ENCODE results near the gene METTL25.
A peak's percentile ranks its signal among the peaks of the same experiment; 100 is the strongest.

METTL25 gene

GRCh38 chr12:82412246-82412645 lies 53.9 kb downstream of the METTL25 start:
- DNase-seq (ENCODE audit: low spot score in 2 of 2) (no peak), ATAC-seq (replicated peaks; ENCODE audit: extremely low read depth, poor library complexity, severe bottlenecking) (no peak)
- Mint-ChIP-seq H3K36me3 (ENCODE audit: insufficient read depth) (peaks cover 3% of the 10 kb centered on the region), H3K9me3 (no peaks in the 10 kb centered on the region), H3K27me3 (no peaks in the 10 kb centered on the region), H3K4me3 (no peak overlapping the region), H3K27ac (ENCODE audit: low read depth) (no peak overlapping the region), H3K4me1 (no peaks in the 10 kb centered on the region)

- H3K4me3 Mint-ChIP-seq = no peak overlapping the region
- no peak overlapping the region for H3K27ac Mint-ChIP-seq (ENCODE audit: low read depth)
- ATAC-seq (replicated peaks; ENCODE audit: extremely low read depth, poor library complexity, severe bottlenecking) (no peak), DNase-seq (ENCODE audit: low spot score in 2 of 2) (no peak)
- no peaks in the 10 kb centered on the region for H3K9me3 Mint-ChIP-seq
- H3K36me3 Mint-ChIP-seq (ENCODE audit: insufficient read depth) = no peaks in the 10 kb centered on the region
- no peaks in the 10 kb centered on the region for H3K4me1 Mint-ChIP-seq
- H3K27me3 Mint-ChIP-seq = no peaks in the 10 kb centered on the region
These were observed 55.7 kb downstream of the METTL25 start for GRCh38 chr12:82414044-82414443.

GRCh38 chr12:82414926-82415325 lies 56.6 kb downstream of the METTL25 start:
- no peak overlapping the region for H3K27ac Mint-ChIP-seq (ENCODE audit: low read depth)
- no peak for DNase-seq (ENCODE audit: low spot score in 2 of 2)
- H3K4me1 Mint-ChIP-seq = no peaks in the 10 kb centered on the region
- no peaks in the 10 kb centered on the region for H3K9me3 Mint-ChIP-seq
- H3K4me3 Mint-ChIP-seq = no peak overlapping the region
- no peak for ATAC-seq (replicated peaks; ENCODE audit: extremely low read depth, poor library complexity, severe bottlenecking)
- H3K27me3 Mint-ChIP-seq = no peaks in the 10 kb centered on the region
- no peaks in the 10 kb centered on the region for H3K36me3 Mint-ChIP-seq (ENCODE audit: insufficient read depth)

- no peak for ATAC-seq (replicated peaks; ENCODE audit: extremely low read depth, poor library complexity, severe bottlenecking)
- no peaks in the 10 kb centered on the region for H3K27me3 Mint-ChIP-seq
- no peaks in the 10 kb centered on the region for H3K9me3 Mint-ChIP-seq
- no peak overlapping the region for H3K4me3 Mint-ChIP-seq
- H3K36me3 Mint-ChIP-seq (ENCODE audit: insufficient read depth) = no peaks in the 10 kb centered on the region
- H3K27ac Mint-ChIP-seq (ENCODE audit: low read depth) = no peak overlapping the region
- no peaks in the 10 kb centered on the region for H3K4me1 Mint-ChIP-seq
- DNase-seq (ENCODE audit: low spot score in 2 of 2) = no peak
These were observed 57.1 kb downstream of the METTL25 start for GRCh38 chr12:82415402-82415801.

GRCh38 chr12:82425241-82425640 lies 66.9 kb downstream of the METTL25 start:
- DNase-seq (ENCODE audit: low spot score in 2 of 2) (no peak), ATAC-seq (replicated peaks; ENCODE audit: extremely low read depth, poor library complexity, severe bottlenecking) (no peak)
- Mint-ChIP-seq H3K4me3 (no peak overlapping the region), H3K27ac (ENCODE audit: low read depth) (peak overlapping the region; percentile 12), H3K4me1 (peaks cover 18% of the 10 kb centered on the region), H3K36me3 (ENCODE audit: insufficient read depth) (no peaks in the 10 kb centered on the region), H3K27me3 (no peaks in the 10 kb centered on the region), H3K9me3 (no peaks in the 10 kb centered on the region)

- Mint-ChIP-seq H3K27ac (ENCODE audit: low read depth) (peak overlapping the region; percentile 12), H3K27me3 (no peaks in the 10 kb centered on the region), H3K36me3 (ENCODE audit: insufficient read depth) (no peaks in the 10 kb centered on the region), H3K9me3 (no peaks in the 10 kb centered on the region), H3K4me3 (no peak overlapping the region), H3K4me1 (peaks cover 18% of the 10 kb centered on the region)
- DNase-seq (ENCODE audit: low spot score in 2 of 2) = no peak
- ATAC-seq (replicated peaks; ENCODE audit: extremely low read depth, poor library complexity, severe bottlenecking) = no peak
These were observed 67.8 kb downstream of the METTL25 start for GRCh38 chr12:82426081-82426480.

- Mint-ChIP-seq H3K9me3 (no peaks in the 10 kb centered on the region), H3K27ac (ENCODE audit: low read depth) (no peak overlapping the region), H3K4me1 (peaks cover 18% of the 10 kb centered on the region), H3K36me3 (ENCODE audit: insufficient read depth) (no peaks in the 10 kb centered on the region), H3K27me3 (no peaks in the 10 kb centered on the region), H3K4me3 (no peak overlapping the region)
- ATAC-seq (replicated peaks; ENCODE audit: extremely low read depth, poor library complexity, severe bottlenecking) = no peak
- DNase-seq (ENCODE audit: low spot score in 2 of 2) = no peak
These were observed 68.3 kb downstream of the METTL25 start for GRCh38 chr12:82426586-82426985.

- no peak overlapping the region for H3K27ac Mint-ChIP-seq (ENCODE audit: low read depth)
- ATAC-seq (replicated peaks; ENCODE audit: extremely low read depth, poor library complexity, severe bottlenecking) (no peak), DNase-seq (ENCODE audit: low spot score in 2 of 2) (no peak)
- no peak overlapping the region for H3K4me3 Mint-ChIP-seq
- H3K9me3 Mint-ChIP-seq = no peaks in the 10 kb centered on the region
- H3K36me3 Mint-ChIP-seq (ENCODE audit: insufficient read depth) = no peaks in the 10 kb centered on the region
- H3K27me3 Mint-ChIP-seq = no peaks in the 10 kb centered on the region
- peaks cover 5% of the 10 kb centered on the region for H3K4me1 Mint-ChIP-seq
These were observed 72.3 kb downstream of the METTL25 start for GRCh38 chr12:82430541-82431145.

GRCh38 chr12:82434392-82434911 lies 76.1 kb downstream of the METTL25 start:
- no peaks in the 10 kb centered on the region for H3K27me3 Mint-ChIP-seq
- H3K36me3 Mint-ChIP-seq (ENCODE audit: insufficient read depth) = peaks cover 4% of the 10 kb centered on the region
- no peak overlapping the region for H3K4me3 Mint-ChIP-seq
- H3K4me1 Mint-ChIP-seq = no peaks in the 10 kb centered on the region
- H3K27ac Mint-ChIP-seq (ENCODE audit: low read depth) = no peak overlapping the region
- ATAC-seq (replicated peaks; ENCODE audit: extremely low read depth, poor library complexity, severe bottlenecking) (no peak), DNase-seq (ENCODE audit: low spot score in 2 of 2) (no peak)
- H3K9me3 Mint-ChIP-seq = no peaks in the 10 kb centered on the region

GRCh38 chr12:82436354-82436753 lies 78.0 kb downstream of the METTL25 start:
- Mint-ChIP-seq H3K36me3 (ENCODE audit: insufficient read depth) (peaks cover 8% of the 10 kb centered on the region), H3K9me3 (no peaks in the 10 kb centered on the region), H3K4me1 (no peaks in the 10 kb centered on the region), H3K27me3 (no peaks in the 10 kb centered on the region), H3K4me3 (no peak overlapping the region), H3K27ac (ENCODE audit: low read depth) (no peak overlapping the region)
- DNase-seq (ENCODE audit: low spot score in 2 of 2) (no peak), ATAC-seq (replicated peaks; ENCODE audit: extremely low read depth, poor library complexity, severe bottlenecking) (no peak)

GRCh38 chr12:82437744-82438143 lies 79.4 kb downstream of the METTL25 start:
- Mint-ChIP-seq H3K27ac (ENCODE audit: low read depth) (peak overlapping the region; percentile 5), H3K9me3 (no peaks in the 10 kb centered on the region), H3K27me3 (no peaks in the 10 kb centered on the region), H3K4me1 (no peaks in the 10 kb centered on the region), H3K36me3 (ENCODE audit: insufficient read depth) (peaks cover 8% of the 10 kb centered on the region), H3K4me3 (no peak overlapping the region)
- ATAC-seq (replicated peaks; ENCODE audit: extremely low read depth, poor library complexity, severe bottlenecking) = no peak
- no peak for DNase-seq (ENCODE audit: low spot score in 2 of 2)

GRCh38 chr12:82438356-82438755 lies 80.0 kb downstream of the METTL25 start:
- ATAC-seq (replicated peaks; ENCODE audit: extremely low read depth, poor library complexity, severe bottlenecking) = no peak
- Mint-ChIP-seq H3K4me3 (no peak overlapping the region), H3K27ac (ENCODE audit: low read depth) (no peak overlapping the region), H3K27me3 (no peaks in the 10 kb centered on the region), H3K4me1 (no peaks in the 10 kb centered on the region), H3K36me3 (ENCODE audit: insufficient read depth) (peaks cover 9% of the 10 kb centered on the region), H3K9me3 (no peaks in the 10 kb centered on the region)
- no peak for DNase-seq (ENCODE audit: low spot score in 2 of 2)

- Mint-ChIP-seq H3K27ac (ENCODE audit: low read depth) (no peak overlapping the region), H3K9me3 (no peaks in the 10 kb centered on the region), H3K4me3 (no peak overlapping the region), H3K4me1 (no peaks in the 10 kb centered on the region), H3K27me3 (no peaks in the 10 kb centered on the region), H3K36me3 (ENCODE audit: insufficient read depth) (peaks cover 11% of the 10 kb centered on the region)
- DNase-seq (ENCODE audit: low spot score in 2 of 2) (no peak), ATAC-seq (replicated peaks; ENCODE audit: extremely low read depth, poor library complexity, severe bottlenecking) (no peak)
These were observed 82.6 kb downstream of the METTL25 start for GRCh38 chr12:82440885-82441284.

Measured in central memory CD8-positive, alpha-beta T cell (primary cell).